KBM-7 (cell line): ENCODE results near the gene UROC1.

Experiments
- DNase-seq: peaks from one replicate; pipeline ENCODE4 v3.0.0-alpha.2; 2015
- in situ Hi-C: fragments of 300-500 bp; cut with MboI; formaldehyde crosslinking; loops from 2 replicates; pipeline ENCODE4 v1.14.3; 2020; ENCODE audit warnings: low sequenced_read_pairs, low pct_unique_long_range_greater_than_20kb, mixed read lengths

The UROC1 gene

DNA sequence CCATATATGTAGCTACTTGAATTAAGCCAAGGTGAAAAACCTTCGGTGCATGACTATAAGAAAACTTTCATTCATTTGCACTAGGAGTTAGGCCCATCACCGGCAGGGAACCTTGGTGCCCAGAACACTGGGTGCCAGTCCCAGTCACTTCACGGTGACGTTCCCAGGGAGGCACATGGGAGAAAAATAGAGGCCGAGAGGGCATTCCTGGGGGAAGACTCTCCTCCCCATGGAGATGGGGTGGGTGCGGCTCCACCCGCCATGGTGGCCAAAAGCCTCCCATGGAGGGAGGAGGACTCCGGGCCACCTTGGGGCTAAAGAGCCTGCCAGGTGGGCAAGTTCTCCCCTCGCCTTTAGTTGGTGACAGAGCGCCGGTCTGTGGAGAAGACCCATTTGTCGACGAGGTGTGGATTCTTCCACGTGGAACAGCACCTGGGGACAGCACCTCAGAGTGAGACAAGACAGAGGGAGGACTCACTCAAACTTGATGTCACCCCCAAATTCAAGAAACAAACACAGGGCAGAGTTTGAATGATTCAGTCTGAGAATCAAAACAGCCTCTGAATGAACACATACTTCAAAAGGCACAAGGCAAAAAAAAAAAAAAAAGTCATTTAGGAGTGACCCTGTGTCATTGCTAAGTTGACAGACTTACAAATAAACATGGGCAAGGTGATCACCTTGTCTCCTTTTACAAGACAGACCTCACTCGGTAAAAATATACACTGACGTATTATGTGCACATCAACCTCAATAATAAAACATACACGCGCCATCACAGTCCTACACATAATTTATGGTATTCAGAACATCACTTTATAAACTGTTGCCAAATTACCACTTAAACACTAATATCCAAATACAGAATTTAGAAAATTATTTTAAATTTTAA, 80.5 kb downstream of the UROC1 start:
- DNase-seq, result no peak
- in situ Hi-C loops, result no loop called here

DNA sequence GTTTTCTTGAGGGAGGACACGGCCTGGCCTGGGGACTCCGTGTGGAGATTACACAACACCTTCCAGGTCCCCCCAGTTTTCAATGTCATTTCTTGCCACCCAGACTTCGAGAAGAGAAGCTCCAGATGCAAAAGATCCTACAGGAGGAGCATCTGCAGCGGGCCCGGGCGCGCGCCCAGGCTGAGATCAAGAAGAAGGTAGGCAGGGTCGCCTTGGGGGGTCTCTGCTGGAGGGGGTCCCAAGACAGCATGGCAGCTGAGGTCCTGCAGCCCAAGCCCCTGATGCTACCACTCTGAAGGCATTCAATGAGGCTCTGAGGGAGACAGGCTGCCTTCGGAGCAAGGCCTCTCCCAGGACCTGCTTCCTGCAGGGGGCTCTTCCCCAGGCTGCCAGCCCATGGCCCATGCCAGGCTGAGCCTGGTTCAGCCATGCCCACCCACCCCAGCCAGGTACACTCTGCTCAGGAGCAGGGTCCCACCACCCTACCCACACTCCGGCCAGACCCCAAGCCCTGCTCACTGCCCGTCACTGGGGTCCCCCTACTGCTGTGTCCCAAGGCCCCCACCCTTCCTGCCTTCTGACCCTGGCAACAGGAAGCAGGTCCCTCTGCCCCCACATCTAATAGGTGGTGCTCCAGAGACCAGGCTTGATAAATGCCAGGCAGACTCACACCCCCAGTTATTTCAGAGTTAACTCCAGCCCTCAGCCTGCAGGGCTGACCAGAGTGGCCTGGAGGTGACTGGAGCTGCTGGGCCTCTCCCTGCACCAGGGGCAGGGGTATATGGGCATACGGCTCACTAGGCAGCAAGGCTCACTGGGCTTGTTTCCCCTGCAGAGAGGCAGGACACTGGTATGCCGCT, 81.9 kb downstream of the UROC1 start:
- DNase-seq, result no peak
- in situ Hi-C loops, result no loop called here

DNA sequence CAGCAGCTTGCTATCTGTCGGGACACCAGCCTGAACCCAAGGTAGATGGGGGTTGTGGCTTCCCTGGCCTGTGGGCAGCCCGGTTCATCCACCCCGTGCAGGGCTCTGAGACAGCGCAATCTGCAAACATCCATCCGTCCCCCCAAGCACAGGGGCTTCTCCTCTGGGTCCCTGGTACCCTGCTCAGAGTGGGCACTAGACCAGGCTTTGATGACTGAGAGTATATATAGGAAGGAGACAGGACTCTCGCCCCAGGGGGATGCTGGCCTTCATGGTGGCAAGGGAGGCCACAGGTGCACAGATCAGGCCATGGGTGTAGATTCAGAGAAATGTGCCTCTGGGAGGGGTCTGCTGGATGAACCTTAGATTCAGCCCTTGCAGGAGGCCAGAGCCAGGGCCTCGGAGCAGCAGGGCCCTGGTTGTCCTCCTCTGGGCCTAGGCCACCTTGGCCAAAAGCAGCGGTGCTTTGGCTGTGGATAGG, 82.6 kb downstream of the UROC1 start:
- in situ Hi-C loops, result no loop called here
- no peak for DNase-seq

DNA sequence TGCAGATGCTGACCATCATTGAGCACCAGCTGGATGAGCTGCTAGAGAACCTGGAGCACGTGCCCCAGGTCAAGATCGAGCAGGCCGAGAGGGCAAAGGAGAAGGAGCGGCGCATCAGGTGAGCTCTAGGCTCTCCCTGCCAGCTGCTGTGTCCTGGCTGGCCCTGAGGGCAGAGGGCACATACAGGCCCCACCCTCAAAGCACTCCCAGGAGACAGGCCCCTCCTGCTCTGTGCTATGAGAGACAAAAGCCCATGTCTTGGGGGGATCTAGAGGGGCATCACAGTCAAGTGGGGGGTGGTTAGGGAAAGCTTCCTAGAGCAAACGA, 83.3 kb downstream of the UROC1 start:
- no peak for DNase-seq
- in situ Hi-C loops, result no loop called here

DNA sequence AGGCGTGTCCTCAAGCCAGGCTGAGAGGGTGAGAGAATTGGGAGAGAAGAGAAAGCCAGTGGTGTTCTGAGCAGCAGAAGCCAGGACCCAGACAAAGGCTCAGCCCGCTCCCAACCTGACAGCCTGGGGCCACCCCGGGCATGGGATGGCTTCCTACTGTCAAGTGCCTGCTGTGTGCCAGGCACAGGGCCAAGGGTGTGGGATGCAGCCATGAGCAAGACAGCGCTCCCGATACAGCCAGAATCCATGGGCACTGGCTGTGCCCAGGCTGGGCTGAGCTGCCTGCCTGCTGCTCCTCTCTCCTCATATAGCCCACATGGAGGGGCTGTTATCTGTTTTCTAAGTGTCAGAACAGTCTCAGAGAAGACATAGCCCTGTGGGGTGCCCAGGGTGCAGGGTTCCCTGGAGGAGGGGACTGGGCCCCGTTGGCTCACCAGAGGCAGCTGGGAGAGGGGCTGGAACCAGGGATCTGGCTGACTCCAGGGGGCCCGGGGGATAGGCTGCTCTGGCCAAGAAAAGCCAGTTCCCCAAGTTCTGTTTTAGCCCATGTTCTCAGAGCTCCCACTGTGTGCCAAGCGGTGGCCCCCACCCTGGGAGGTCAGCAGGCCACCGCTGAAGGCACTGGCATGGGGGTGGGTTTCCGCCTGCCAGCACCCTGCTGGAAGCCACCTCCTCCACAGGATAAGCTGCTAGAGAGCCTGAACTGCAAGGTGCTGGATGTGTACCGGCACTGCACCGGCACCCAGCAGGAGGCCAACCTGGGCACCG, 83.9 kb downstream of the UROC1 start:
- no peak for DNase-seq
- in situ Hi-C loops, result no loop called here

DNA sequence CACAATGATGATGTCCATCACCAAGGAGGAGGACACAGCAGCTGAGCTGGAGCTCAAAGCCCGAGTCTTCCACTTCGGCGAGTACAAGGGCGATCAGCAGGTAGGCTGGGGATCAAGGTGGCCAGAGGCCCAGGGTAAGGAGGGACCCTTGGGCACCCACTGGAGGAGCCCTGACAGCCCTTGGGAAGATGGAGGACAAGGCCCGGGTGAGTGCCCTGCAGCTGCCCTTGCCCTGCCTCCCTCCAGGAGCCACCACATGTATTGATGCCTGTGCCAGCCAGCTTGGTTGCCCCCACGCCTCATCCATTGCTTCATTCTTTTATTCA, 84.5 kb downstream of the UROC1 start:
- no peak for DNase-seq
- in situ Hi-C loops, result no loop called here

DNA sequence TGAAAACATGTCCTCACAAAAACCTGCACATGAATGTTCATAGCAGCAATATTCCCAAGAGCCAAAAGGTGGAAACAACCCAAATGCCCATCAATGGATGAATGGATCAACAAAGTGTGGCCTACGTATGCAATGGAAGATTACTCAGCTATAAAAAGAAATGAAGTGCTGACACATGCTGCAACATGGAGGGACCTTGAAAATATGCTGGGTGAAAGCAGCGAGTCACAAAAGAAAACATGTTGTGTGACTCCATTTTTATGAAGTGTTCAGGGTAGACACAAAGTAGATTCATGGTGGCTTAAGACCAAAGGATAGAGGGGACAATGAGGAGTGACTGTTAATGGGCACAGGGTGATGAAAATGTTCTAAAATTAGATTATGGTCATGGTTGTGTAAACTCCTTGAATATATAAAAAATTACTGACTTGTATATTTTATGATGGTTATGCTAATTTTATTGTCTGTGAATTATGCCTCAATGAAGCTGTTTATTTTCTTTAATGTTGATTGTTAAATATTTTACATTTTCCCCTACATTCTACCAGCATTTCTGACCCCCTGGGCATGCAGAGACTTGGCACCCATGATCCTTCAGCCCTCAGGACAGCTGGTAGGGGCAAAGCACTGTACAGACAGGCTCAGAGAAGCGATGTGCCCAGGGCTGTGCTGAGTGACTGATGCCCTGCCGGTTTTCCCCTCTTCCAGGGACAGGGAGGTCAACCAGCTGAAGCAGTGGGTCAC, 85.0 kb downstream of the UROC1 start:
- in situ Hi-C loops, result no loop called here

More for the DNA sequence above, 85.0 kb downstream of the UROC1 start:
- DNase-seq, result no peak
